ENCODE data around the gene GCK. TPM values are rescaled to one million over a fixed set of nuclear protein-coding genes. Genes with fewer than 3 reads are reported as not detected.

The GCK gene
- total RNA-seq, 1 experiment from 2014 or later: not detected

GRCh38 chr7:44098092-44099068 lies 90.9 kb downstream of the GCK start:
- H3K79me2 ChIP-seq (ENCODE audit: low read length): no peaks in the 10 kb centered on the region
- no peaks in the 10 kb centered on the region for H3F3A ChIP-seq (ENCODE audit: low read length, unreplicated experiment)
- no peaks in the 10 kb centered on the region for H4K20me1 ChIP-seq (ENCODE audit: low read length)
- intact Hi-C loops (cut with micrococcal nuclease): no loop called here
- BruUV-seq (replicated peaks): no TSS peak
- TF ChIP-seq, protein P1, sequence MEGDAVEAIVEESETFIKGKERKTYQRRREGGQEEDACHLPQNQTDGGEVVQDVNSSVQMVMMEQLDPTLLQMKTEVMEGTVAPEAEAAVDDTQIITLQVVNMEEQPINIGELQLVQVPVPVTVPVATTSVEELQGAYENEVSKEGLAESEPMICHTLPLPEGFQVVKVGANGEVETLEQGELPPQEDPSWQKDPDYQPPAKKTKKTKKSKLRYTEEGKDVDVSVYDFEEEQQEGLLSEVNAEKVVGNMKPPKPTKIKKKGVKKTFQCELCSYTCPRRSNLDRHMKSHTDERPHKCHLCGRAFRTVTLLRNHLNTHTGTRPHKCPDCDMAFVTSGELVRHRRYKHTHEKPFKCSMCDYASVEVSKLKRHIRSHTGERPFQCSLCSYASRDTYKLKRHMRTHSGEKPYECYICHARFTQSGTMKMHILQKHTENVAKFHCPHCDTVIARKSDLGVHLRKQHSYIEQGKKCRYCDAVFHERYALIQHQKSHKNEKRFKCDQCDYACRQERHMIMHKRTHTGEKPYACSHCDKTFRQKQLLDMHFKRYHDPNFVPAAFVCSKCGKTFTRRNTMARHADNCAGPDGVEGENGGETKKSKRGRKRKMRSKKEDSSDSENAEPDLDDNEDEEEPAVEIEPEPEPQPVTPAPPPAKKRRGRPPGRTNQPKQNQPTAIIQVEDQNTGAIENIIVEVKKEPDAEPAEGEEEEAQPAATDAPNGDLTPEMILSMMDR (conservative IDR thresholded peaks at IDR 0.05; ENCODE audit: low read depth, low read length): no peak
- TF ChIP-seq EZH2phosphoT487 (IDR thresholded peaks at IDR 0.05; ENCODE audit: borderline replicate concordance, low read length): no peak
- no peak for TF ChIP-seq EZH2 (IDR thresholded peaks at IDR 0.05; ENCODE audit: low read length, unreplicated experiment)
- H3K27me3 ChIP-seq (ENCODE audit: low read length): no peaks in the 10 kb centered on the region
- ATAC-seq (no peak), DNase-seq (no peak)
- H3K9me3 ChIP-seq (ENCODE audit: low read length): no peaks in the 10 kb centered on the region
- no peaks in the 10 kb centered on the region for H3K4me1 ChIP-seq (ENCODE audit: insufficient read depth, low read length)
- ChIA-PET CTCF (no interaction called here), POLR2A (ENCODE audit: unreplicated experiment) (interaction anchor here (1.0 kb wide), 1 partner anchor 27 kb away, joined by 3 read pairs; no protein-coding TSS in a partner anchor)
- H3K4me3 ChIP-seq (ENCODE audit: low read length): no peak overlapping the region
- H3K27ac ChIP-seq (ENCODE audit: low read length): no peak overlapping the region
- no peak overlapping the region for H3K9ac ChIP-seq (ENCODE audit: low read length)
- H3K36me3 ChIP-seq (ENCODE audit: low read depth, low read length): no peaks in the 10 kb centered on the region
- H3K9me2 ChIP-seq (replicated peaks; ENCODE audit: low read length): no peaks in the 10 kb centered on the region
- no peak overlapping the region for H3K4me2 ChIP-seq (ENCODE audit: low read length)
- H2AFZ ChIP-seq (ENCODE audit: low read length): no peak overlapping the region

GRCh38 chr7:44097064-44097932 lies 91.9 kb downstream of the GCK start:
- Histone ChIP-seq H3K36me3 (ENCODE audit: low read depth, low read length) (no peaks in the 10 kb centered on the region), H3K9me2 (replicated peaks; ENCODE audit: low read length) (no peaks in the 10 kb centered on the region), H3K4me3 (ENCODE audit: low read length) (no peak overlapping the region), H3K4me2 (ENCODE audit: low read length) (no peak overlapping the region), H3K4me1 (ENCODE audit: insufficient read depth, low read length) (no peaks in the 10 kb centered on the region), H3K27me3 (ENCODE audit: low read length) (no peaks in the 10 kb centered on the region), H2AFZ (ENCODE audit: low read length) (no peak overlapping the region), H3K9ac (ENCODE audit: low read length) (no peak overlapping the region), H3K79me2 (ENCODE audit: low read length) (no peaks in the 10 kb centered on the region), H3K9me3 (ENCODE audit: low read length) (no peaks in the 10 kb centered on the region), H3F3A (ENCODE audit: low read length, unreplicated experiment) (no peaks in the 10 kb centered on the region), H3K27ac (ENCODE audit: low read length) (no peak overlapping the region), H4K20me1 (ENCODE audit: low read length) (no peaks in the 10 kb centered on the region)
- TF ChIP-seq, protein P1 (conservative IDR thresholded peaks at IDR 0.05; ENCODE audit: low read depth, low read length): no peak
- TF ChIP-seq EZH2 (IDR thresholded peaks at IDR 0.05; ENCODE audit: low read length, unreplicated experiment) (no peak), EZH2phosphoT487 (IDR thresholded peaks at IDR 0.05; ENCODE audit: borderline replicate concordance, low read length) (no peak)
- no TSS peak for BruUV-seq (replicated peaks)
- CTCF ChIA-PET: no interaction called here
- DNase-seq (no peak), ATAC-seq (no peak)
- POLR2A ChIA-PET (ENCODE audit: unreplicated experiment): no interaction called here
- intact Hi-C loops (cut with micrococcal nuclease): no loop called here
